Measurements from ENCODE around the gene RAET1E.

Gene RAET1E

DNA sequence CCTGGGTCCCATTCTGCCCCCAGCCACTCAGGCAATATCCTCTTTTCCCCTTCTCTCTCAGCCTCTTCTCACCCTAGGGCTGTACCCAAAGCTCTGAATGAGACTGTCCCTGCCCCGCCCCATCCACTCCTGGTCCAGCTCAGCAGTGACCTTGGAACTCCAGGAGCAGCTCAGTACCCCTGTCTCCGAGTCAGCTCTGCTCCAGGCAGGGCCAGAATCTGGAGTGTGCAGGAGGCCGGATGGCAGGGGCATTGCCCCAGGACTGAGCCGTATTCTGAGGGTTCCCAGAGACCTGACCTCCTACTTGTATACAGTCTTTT is 27.0 kb upstream of the RAET1E start:
- H3K9me2 ChIP-seq (replicated peaks; ENCODE audit: insufficient read depth, low read length), result no peaks in the 10 kb centered on the region
- H3F3A ChIP-seq (ENCODE audit: insufficient read depth, low read length), result no peaks in the 10 kb centered on the region
- no peak overlapping the region for H3K27ac ChIP-seq (ENCODE audit: low read length)
- H3K4me2 ChIP-seq (ENCODE audit: low read depth, low read length), result no peak overlapping the region
- H2AFZ ChIP-seq (ENCODE audit: low read length), result no peak overlapping the region
- H3K36me3 ChIP-seq (replicated peaks; ENCODE audit: insufficient read depth, low read length), result no peaks in the 10 kb centered on the region
- no peaks in the 10 kb centered on the region for H3K4me1 ChIP-seq (ENCODE audit: low read length)
- no peak for TF ChIP-seq EZH2 (optimal IDR thresholded peaks at IDR 0.05; ENCODE audit: low read depth, low read length)
- no peak for TF ChIP-seq EZH2phosphoT487 (IDR thresholded peaks at IDR 0.05; ENCODE audit: low read length)
- TF ChIP-seq CTCF (IDR thresholded peaks at IDR 0.05; ENCODE audit: low read length), result no peak
- no peak overlapping the region for H3K4me3 ChIP-seq (ENCODE audit: low read length)
- H3K79me2 ChIP-seq (ENCODE audit: low read length), result no peaks in the 10 kb centered on the region
- H3K27me3 ChIP-seq (replicated peaks; ENCODE audit: insufficient read depth, low read length), result peaks cover 75% of the 10 kb centered on the region
- no peak for DNase-seq
- H4K20me1 ChIP-seq (ENCODE audit: insufficient read depth, low read length), result no peaks in the 10 kb centered on the region
- H3K9ac ChIP-seq (ENCODE audit: low read length), result no peak overlapping the region
- H3K9me3 ChIP-seq (replicated peaks; ENCODE audit: insufficient read depth, low read length), result no peaks in the 10 kb centered on the region

DNA sequence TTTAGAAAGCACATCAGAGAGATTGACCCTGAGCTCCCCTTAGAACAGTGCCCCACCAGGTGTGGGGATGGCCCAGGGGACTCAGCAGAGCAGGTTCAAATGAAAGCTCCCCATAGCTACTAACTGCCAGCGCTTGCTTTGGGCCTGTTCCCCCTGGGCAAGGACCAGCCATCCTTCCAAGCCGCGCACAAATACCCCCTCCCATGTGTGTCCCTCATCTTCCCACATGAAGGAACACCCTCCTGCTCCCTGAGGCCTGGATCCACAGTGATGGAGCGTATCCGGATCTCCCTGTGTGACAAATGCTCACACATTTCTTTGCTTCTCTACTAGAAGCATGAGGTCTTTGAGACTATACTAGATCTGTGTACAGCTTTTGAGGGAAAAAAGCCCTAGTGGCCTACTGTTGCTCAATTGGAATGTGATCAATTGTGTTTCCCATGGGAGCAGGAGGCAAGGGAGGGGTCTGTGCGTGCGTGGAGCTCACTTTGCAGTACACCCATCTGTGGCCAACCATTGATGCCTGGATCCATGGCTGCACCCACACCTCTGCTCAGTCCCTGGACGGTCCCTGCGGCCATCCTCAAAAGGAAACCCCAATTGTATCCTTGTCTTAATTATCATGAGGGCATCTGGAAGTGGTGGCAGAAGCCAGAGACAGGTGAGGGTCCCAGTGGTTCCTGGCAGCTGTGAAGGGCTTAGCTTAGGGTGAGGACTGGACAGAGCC is 26.5 kb upstream of the RAET1E start:
- TF ChIP-seq EZH2phosphoT487 (IDR thresholded peaks at IDR 0.05; ENCODE audit: low read length) (no peak), EZH2 (optimal IDR thresholded peaks at IDR 0.05; ENCODE audit: low read depth, low read length) (no peak), CTCF (IDR thresholded peaks at IDR 0.05; ENCODE audit: low read length) (no peak)
- Histone ChIP-seq H4K20me1 (ENCODE audit: insufficient read depth, low read length) (no peaks in the 10 kb centered on the region), H3K4me3 (ENCODE audit: low read length) (no peak overlapping the region), H3K9me2 (replicated peaks; ENCODE audit: insufficient read depth, low read length) (no peaks in the 10 kb centered on the region), H3K79me2 (ENCODE audit: low read length) (no peaks in the 10 kb centered on the region), H2AFZ (ENCODE audit: low read length) (no peak overlapping the region), H3K27me3 (replicated peaks; ENCODE audit: insufficient read depth, low read length) (peaks cover 72% of the 10 kb centered on the region), H3F3A (ENCODE audit: insufficient read depth, low read length) (no peaks in the 10 kb centered on the region), H3K27ac (ENCODE audit: low read length) (no peak overlapping the region), H3K9ac (ENCODE audit: low read length) (no peak overlapping the region), H3K4me2 (ENCODE audit: low read depth, low read length) (no peak overlapping the region), H3K36me3 (replicated peaks; ENCODE audit: insufficient read depth, low read length) (no peaks in the 10 kb centered on the region), H3K9me3 (replicated peaks; ENCODE audit: insufficient read depth, low read length) (no peaks in the 10 kb centered on the region), H3K4me1 (ENCODE audit: low read length) (no peaks in the 10 kb centered on the region)
- no peak for DNase-seq

DNA sequence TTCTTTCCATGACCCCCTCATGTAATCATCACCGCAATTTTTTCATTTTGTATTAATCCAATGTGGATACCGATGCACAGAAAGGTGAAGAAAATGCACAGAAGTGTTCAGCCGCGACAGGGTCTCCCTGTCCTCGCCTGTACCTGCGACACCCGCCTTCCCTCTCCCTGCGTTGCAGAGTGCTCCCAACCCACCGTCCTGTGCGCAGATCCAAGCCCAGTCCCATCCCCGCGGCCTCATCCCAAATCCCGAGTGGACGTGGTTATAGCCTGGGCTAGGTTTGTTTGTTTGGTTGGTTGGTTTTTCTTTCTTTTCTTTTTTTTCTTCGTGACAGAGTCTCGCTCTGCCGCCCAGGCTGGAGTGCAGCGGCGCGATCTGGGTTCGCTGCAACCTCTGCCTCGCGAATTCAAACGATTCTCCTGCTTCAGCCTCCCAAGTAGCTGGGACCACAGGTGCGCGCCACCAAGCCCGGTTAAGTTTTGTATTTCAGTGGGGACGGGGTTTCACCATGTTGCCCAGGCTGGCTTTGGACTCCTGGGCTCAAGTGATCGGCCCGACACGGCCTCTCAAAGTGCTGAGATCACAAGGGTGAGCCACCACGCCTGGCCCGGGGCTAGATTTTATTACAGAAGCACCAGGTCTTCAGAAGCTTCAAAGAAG is 25.5 kb upstream of the RAET1E start:
- H3K27me3 ChIP-seq (replicated peaks; ENCODE audit: insufficient read depth, low read length), result peaks cover 72% of the 10 kb centered on the region
- H2AFZ ChIP-seq (ENCODE audit: low read length), result no peak overlapping the region
- no peaks in the 10 kb centered on the region for H3K9me3 ChIP-seq (replicated peaks; ENCODE audit: insufficient read depth, low read length)
- H3K36me3 ChIP-seq (replicated peaks; ENCODE audit: insufficient read depth, low read length), result no peaks in the 10 kb centered on the region
- no peak overlapping the region for H3K4me2 ChIP-seq (ENCODE audit: low read depth, low read length)
- no peak overlapping the region for H3K9ac ChIP-seq (ENCODE audit: low read length)
- no peaks in the 10 kb centered on the region for H3F3A ChIP-seq (ENCODE audit: insufficient read depth, low read length)
- H3K79me2 ChIP-seq (ENCODE audit: low read length), result no peaks in the 10 kb centered on the region
- H4K20me1 ChIP-seq (ENCODE audit: insufficient read depth, low read length), result no peaks in the 10 kb centered on the region
- H3K9me2 ChIP-seq (replicated peaks; ENCODE audit: insufficient read depth, low read length), result no peaks in the 10 kb centered on the region
- TF ChIP-seq EZH2phosphoT487 (IDR thresholded peaks at IDR 0.05; ENCODE audit: low read length) (no peak), CTCF (IDR thresholded peaks at IDR 0.05; ENCODE audit: low read length) (no peak), EZH2 (optimal IDR thresholded peaks at IDR 0.05; ENCODE audit: low read depth, low read length) (no peak)
- no peak overlapping the region for H3K27ac ChIP-seq (ENCODE audit: low read length)
- no peaks in the 10 kb centered on the region for H3K4me1 ChIP-seq (ENCODE audit: low read length)
- DNase-seq, result no peak
- H3K4me3 ChIP-seq (ENCODE audit: low read length), result no peak overlapping the region
